IPS DF 6.9 (cell line): ENCODE data around the gene SMIM36.
"Not testable (repeated sequence)": the region's sequence is repeated elsewhere in the genome, so short reads cannot be mapped to it uniquely, and the experiment has no call there.

Experiments
- DNase-seq: peaks from one replicate; pipeline ENCODE4 v3.0.0-alpha.2; 2013; ENCODE audit warnings: low read depth, low spot score
- H3K27ac ChIP-seq: one replicate; pipeline ENCODE4 v1.5.1; 2013; ENCODE audit warnings: low read length, control low read depth
- H3K27me3 ChIP-seq: 2 replicates; pipeline ENCODE4 v1.6.1; 2013; ENCODE audit warnings: mild to moderate bottlenecking, low read length; ENCODE audit not compliant: control insufficient read depth, insufficient read depth
- H3K36me3 ChIP-seq: 2 replicates; pipeline ENCODE4 v1.6.1; 2013; ENCODE audit warnings: low read length; ENCODE audit not compliant: control insufficient read depth, insufficient read depth
- H3K4me1 ChIP-seq: 2 replicates; pipeline ENCODE4 v1.6.1; 2013; ENCODE audit warnings: low read length; ENCODE audit not compliant: control insufficient read depth, insufficient read depth
- H3K4me3 ChIP-seq: 2 replicates; pipeline ENCODE4 v1.5.1; 2013; ENCODE audit warnings: mild to moderate bottlenecking, low read length
- H3K9me3 ChIP-seq: 2 replicates; pipeline ENCODE4 v1.6.1; 2013; ENCODE audit warnings: low read length, inconsistent platforms; ENCODE audit not compliant: control insufficient read depth, insufficient read depth
- WGBS: extraction: QIAGEN DNeasy Blood & Tissue Kit; methylation state at CpG from one replicate; pipeline ENCODE4 v1.1.7; 2013; ENCODE audit warnings: mixed read lengths, missing lambda C conversion rate; ENCODE audit not compliant: insufficient read length, insufficient coverage; 5-methylcytosine and 5-hydroxymethylcytosine counted together

Gene SMIM36

DNA sequence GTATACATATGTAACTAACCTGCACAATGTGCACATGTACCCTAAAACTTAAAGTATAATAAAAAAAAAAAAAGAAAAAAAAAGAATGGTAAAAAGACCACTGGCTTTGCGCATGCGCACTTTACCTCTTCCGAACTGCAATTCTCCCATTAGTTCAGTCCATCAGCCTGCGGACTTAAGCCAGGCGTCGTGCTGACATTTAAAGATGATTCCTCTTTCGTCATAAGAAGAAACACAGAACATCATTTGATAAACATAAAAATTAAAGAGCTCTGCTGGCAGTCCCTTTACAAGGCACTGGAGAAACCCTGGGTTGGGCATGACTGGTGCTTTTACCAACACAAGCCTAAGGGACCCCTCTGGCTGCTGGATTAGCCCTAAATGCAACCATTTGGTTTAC, 3.6 kb downstream of the SMIM36 start:
- not testable (repeated sequence) for H3K36me3 ChIP-seq, DNase-seq, H3K4me1 ChIP-seq, H3K27me3 ChIP-seq, H3K4me3 ChIP-seq, H3K27ac ChIP-seq, H3K9me3 ChIP-seq
- no CpG with 5 or more reads among the region's 7 CpGs for WGBS

DNA sequence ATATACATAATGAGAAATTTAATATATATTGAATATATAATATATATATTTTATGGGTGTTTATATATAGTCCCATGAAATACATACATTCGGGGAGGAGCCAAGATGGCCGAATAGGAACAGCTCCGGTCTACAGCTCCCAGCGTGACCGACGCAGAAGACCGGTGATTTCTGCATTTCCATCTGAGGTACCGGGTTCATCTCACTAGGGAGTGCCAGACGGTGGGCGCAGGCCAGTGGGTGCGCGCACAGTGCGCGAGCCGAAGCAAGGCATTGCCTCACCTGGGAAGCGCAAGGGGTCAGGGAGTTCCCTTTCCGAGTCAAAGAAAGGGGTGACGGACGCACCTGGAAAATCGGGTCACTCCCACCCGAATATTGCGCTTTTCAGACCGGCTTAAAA, 9.6 kb downstream of the SMIM36 start:
- H3K27me3 ChIP-seq, H3K4me1 ChIP-seq, H3K4me3 ChIP-seq, H3K9me3 ChIP-seq, H3K36me3 ChIP-seq, H3K27ac ChIP-seq, DNase-seq: not testable (repeated sequence)
- no CpG with 5 or more reads among the region's 23 CpGs for WGBS

DNA sequence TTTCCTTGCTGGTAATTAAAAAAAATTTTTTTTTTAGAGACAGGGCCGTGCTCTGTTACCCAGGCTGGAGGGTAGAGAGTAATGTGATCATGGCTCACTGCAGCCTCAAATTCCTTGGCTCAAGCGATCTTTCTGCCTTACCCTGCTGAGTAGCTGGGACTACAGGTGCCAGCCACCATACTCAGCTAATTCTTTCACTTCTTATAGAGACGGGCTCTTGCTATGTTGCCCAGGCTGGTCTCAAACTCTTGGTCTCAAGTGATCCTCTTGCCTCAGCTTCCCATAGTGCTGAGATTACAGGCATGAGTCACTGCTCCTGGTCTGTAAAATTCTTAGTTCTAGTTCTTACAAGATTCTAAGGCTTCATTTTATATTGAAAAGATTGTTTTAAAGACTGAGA, 11.1 kb downstream of the SMIM36 start:
- no peak for DNase-seq
- no peaks in the 10 kb centered on the region for H3K36me3 ChIP-seq
- no peaks in the 10 kb centered on the region for H3K9me3 ChIP-seq
- H3K4me1 ChIP-seq: no peaks in the 10 kb centered on the region
- H3K4me3 ChIP-seq: no peak overlapping the region
- no peak overlapping the region for H3K27ac ChIP-seq
- H3K27me3 ChIP-seq: no peaks in the 10 kb centered on the region
- no CpG with 5 or more reads among the region's 3 CpGs for WGBS

DNA sequence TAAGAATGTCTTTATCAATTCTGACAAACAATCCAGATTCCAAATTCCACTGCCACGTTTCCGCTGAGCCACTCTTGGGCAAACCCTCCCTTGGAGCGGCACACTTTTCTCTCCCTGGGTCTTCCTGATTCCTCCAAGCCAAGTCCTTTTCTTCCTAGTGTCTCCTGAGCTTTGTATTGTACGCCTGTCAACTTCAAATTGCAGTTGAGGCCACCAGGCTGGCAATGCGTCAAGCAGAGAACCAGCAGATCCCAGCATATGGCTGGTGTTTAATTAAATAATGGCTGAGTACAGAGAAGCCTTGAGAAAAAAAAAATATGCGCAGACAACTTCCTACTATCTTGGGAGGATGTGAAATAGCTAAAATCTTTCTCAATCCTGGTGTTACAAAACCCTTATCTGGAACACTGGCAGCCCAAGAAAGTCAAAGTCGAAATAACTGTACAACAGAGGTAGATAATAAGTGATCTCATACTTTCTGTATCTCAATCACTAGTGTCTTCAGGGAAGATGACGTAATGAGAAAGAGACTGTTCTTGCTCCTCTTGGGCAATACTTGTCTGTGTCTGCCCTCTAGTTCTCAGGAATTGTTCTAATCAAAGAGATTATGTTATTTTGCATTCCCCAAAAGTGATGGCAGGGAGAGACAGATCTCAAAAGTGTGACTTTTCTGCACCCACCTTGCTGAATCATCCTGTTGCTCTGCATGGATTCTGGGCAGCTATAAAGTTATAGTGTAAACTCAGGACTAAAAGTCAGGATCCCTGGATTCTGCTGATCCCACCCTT, 15.0 kb downstream of the SMIM36 start:
- Histone ChIP-seq H3K4me3 (no peak overlapping the region), H3K27me3 (no peaks in the 10 kb centered on the region), H3K36me3 (no peaks in the 10 kb centered on the region), H3K27ac (no peak overlapping the region), H3K9me3 (no peaks in the 10 kb centered on the region), H3K4me1 (no peaks in the 10 kb centered on the region)
- WGBS: no CpG with 5 or more reads among the region's 8 CpGs
- no peak for DNase-seq

DNA sequence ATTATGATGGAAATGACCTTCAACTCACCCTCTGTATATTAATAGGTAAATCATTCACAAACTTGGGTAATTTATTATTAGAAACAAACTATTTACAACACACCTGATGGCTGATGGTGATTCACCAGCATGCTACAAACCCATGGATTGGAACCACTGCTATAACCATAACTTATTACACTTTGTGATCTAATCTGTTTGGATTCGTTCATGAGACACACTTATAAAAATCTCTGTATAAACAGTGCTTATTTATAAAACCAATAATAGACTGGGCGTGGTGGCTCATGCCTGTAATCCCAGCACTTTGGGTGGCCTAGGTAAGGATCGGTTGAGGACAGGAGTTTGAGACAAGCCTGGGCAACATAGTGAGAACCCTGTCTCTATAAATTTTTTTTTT, 16.0 kb downstream of the SMIM36 start:
- Histone ChIP-seq H3K4me1 (no peaks in the 10 kb centered on the region), H3K36me3 (no peaks in the 10 kb centered on the region), H3K4me3 (no peak overlapping the region), H3K27ac (no peak overlapping the region), H3K9me3 (no peaks in the 10 kb centered on the region), H3K27me3 (no peaks in the 10 kb centered on the region)
- WGBS: no CpG with 5 or more reads among the region's 3 CpGs
- no peak for DNase-seq

DNA sequence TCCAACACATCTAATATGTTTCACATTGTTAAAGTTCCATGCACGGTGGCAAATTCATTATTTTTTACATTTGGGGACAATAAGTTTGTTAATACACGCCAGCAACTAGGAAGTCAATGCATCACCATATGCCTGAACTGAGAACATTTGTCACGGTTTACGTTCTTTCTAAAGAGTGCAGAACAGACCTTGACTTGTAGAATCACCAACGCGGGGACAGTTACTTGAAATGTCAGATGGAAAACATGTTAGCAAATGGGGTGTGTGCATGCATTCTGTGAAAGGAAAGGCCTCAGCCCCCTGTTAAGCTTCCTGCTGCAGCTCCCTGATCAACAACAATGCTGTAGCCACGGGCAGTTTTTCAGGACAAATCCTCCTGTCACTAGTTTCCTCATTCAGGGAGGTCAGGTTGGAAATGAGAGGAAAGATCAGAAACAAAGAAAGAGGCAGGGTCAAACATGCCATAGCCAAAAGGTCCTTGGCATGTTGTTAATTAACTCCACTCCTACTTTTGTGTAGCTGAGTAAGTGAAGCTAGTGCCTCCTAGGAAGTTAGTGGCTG, 18.4 kb downstream of the SMIM36 start:
- no peaks in the 10 kb centered on the region for H3K36me3 ChIP-seq
- H3K4me1 ChIP-seq: no peaks in the 10 kb centered on the region
- H3K27ac ChIP-seq: no peak overlapping the region
- no peak overlapping the region for H3K4me3 ChIP-seq
- WGBS: no CpG with 5 or more reads among the region's 7 CpGs
- H3K9me3 ChIP-seq: no peaks in the 10 kb centered on the region
- H3K27me3 ChIP-seq: no peaks in the 10 kb centered on the region
- DNase-seq: no peak

DNA sequence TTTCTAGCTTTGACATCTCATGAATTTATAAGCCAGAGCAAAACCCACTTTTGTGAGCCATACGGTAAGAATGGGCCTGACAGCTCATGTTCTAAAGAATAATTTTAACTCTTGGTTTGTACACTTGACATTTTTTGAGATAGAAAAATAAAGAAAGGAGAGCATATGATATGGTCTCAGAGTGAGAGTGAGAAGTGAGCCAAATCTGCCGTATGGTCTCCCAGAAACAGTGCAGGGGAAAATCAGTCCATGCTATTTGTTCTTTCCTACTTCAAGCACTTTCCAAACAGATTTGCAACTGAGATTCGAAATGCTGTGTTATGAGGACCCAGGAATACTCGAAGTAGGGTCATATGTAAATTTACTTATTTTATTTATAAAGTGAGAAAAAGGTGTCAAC, 20.9 kb downstream of the SMIM36 start:
- no peaks in the 10 kb centered on the region for H3K36me3 ChIP-seq
- no peaks in the 10 kb centered on the region for H3K4me1 ChIP-seq
- no peak for DNase-seq
- no peaks in the 10 kb centered on the region for H3K9me3 ChIP-seq
- no peak overlapping the region for H3K27ac ChIP-seq
- WGBS: no CpG with 5 or more reads among the region's 4 CpGs
- H3K27me3 ChIP-seq: no peaks in the 10 kb centered on the region
- no peak overlapping the region for H3K4me3 ChIP-seq

DNA sequence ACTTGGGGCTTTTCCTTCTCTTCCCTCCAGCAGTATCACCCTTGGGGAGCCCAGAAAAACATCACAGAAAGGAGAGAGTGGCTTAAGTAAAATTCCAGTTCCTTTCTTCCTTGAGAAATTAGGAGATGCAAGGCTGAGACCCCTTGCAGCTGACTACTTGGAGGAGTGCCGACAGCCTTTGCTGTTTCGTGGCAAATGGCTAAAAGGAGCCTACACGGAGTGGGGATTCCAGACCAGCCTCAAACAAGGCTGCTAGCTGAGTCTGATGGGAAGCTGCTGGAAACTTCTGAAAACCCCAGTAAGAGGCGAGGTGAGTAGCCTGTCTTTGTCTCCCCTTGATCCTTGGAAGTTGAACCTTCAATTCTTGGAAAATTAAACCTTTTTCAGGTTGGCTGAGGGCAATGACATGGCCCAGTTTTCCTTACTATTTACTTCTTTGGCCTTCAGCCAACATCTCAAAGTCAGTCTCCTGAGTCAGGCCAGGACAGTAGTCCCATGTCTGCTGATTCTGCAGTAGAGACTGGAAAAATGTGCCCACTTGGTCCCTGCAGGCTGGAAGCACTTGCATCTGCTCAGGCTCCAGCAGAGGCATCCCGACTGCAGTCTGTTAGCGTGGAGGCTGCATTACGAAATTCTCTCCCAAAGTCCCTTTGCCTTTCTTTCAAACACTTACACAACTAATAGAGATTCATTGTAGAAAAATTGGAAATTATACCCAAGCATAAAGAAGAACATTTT, 23.4 kb downstream of the SMIM36 start:
- WGBS: no CpG with 5 or more reads among the region's 7 CpGs
- Histone ChIP-seq H3K4me3 (no peak overlapping the region), H3K27me3 (no peaks in the 10 kb centered on the region), H3K36me3 (no peaks in the 10 kb centered on the region), H3K4me1 (no peaks in the 10 kb centered on the region), H3K9me3 (no peaks in the 10 kb centered on the region), H3K27ac (no peak overlapping the region)
- no peak for DNase-seq

DNA sequence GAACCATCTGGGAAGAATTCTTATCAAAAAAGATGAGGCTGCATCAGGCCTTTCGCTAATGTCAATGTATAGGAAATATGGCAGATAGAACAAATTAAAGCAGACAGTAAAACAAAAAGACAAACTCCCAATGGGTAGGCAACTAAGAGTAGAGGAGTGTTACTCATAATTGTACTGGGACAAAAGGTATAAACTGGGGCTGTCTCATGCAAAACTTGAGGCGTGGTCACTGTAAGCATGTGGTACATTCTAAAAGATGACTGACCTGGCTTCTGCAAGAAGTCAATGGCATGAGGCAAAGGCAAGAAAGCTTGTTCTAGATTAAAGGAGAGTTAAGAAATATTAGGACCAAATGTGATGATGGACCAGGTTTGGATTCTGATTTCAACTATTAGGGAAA, 26.7 kb downstream of the SMIM36 start:
- Histone ChIP-seq H3K9me3 (no peaks in the 10 kb centered on the region), H3K27me3 (no peaks in the 10 kb centered on the region), H3K4me3 (no peak overlapping the region), H3K4me1 (no peaks in the 10 kb centered on the region), H3K27ac (no peak overlapping the region), H3K36me3 (no peaks in the 10 kb centered on the region)
- no peak for DNase-seq
- no CpG with 5 or more reads among the region's 2 CpGs for WGBS

DNA sequence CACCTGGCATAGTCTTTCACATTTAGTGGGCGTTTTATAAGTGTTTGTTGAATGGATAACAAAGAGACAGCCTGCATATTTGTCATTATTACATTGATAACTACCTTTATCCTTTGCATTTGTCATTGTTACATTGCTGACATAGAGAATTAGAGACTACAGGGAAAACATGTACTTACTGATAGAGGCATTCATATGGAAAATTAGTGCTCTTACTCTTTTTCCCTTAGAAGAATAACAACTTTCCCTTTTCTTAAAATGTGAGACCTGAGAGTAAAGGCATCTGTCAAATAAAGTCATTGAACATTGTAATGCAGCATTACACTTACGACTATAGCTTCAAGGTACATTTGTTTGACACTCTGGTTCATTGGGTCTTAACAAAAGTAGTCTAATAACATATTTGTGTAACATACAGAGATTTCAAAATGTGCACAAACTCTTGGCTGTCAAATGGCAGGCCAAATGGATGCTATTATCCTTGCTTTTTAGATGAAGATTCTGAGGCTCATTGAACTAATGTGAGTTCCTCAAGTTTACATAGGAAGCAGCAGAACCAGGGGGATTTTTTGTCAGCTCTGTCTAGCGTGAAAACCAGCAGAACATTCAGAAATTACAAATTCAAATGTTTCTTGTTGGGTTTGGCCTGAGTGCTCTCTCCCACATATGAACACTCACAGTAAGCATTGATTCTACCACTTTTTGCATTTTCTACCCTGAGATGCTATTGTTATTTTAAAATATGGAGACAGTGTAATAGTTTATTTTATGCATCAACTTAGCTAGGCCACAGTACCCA, 28.5 kb downstream of the SMIM36 start:
- H3K36me3 ChIP-seq: no peaks in the 10 kb centered on the region
- WGBS: no CpG with 5 or more reads among the region's 3 CpGs

More for the DNA sequence above, 28.5 kb downstream of the SMIM36 start:
- Histone ChIP-seq H3K9me3 (no peaks in the 10 kb centered on the region), H3K4me1 (no peaks in the 10 kb centered on the region), H3K27ac (no peak overlapping the region), H3K27me3 (no peaks in the 10 kb centered on the region), H3K4me3 (no peak overlapping the region)
- DNase-seq: no peak
